Measurements from ENCODE around the gene PGP.

- TF ChIP-seq POLR2A (IDR thresholded peaks at IDR 0.05) (no peak), POLR2AphosphoS5 (IDR thresholded peaks at IDR 0.05) (no peak), CTCF (IDR thresholded peaks at IDR 0.05) (no peak)
Observed at GRCh38 chr16:2206420-2206779, 8.2 kb downstream of the PGP start.
